GM12872 (cell line): ENCODE data around the gene CD80.
A peak's percentile ranks its signal among the peaks of the same experiment; 100 is the strongest.

ENCODE experiments used
- CTCF ChIP-seq: IDR thresholded peaks from 3 replicates; pipeline ENCODE4 v1.5.1; 2011; ENCODE audit warnings: low read depth, mild to moderate bottlenecking, low read length, moderate library complexity; ENCODE audit not compliant: insufficient read depth

The CD80 gene

GRCh38 chr3:119559441-119559963, at the start of gene CD80:
Gene CD80 (minus strand): TSS chr3:119559614. CDS start chr3:119557728, 1,886 bp downstream.
- peak; percentile 74 for TF ChIP-seq CTCF

GRCh38 chr3:119608405-119609000, 49.1 kb upstream of the CD80 start:
- no peak for TF ChIP-seq CTCF

- no peak for TF ChIP-seq CTCF
These were observed 45.5 kb upstream of the CD80 start for GRCh38 chr3:119604878-119605277.

- no peak for TF ChIP-seq CTCF
These were observed 43.3 kb upstream of the CD80 start for GRCh38 chr3:119602676-119603075.

- TF ChIP-seq CTCF = no peak
These were observed 41.7 kb upstream of the CD80 start for GRCh38 chr3:119601154-119601553.

- TF ChIP-seq CTCF = peak; percentile 98
These were observed 41.3 kb upstream of the CD80 start for GRCh38 chr3:119600732-119601131.

GRCh38 chr3:119599558-119600174, 40.3 kb upstream of the CD80 start:
- no peak for TF ChIP-seq CTCF
